Activated CD4-positive, alpha-beta T cell treated with anti-CD3 and anti-CD28 coated beads for 36 hours (primary cell): ENCODE measurements around the gene CLSTN2. TPM values are rescaled to one million over a fixed set of nuclear protein-coding genes. Genes with fewer than 3 reads are reported as not detected.

Source experiments
- ATAC-seq: fragments of 200-7000 bp; cut with Tn5 transposase; one replicate; pipeline ENCODE4 v1.10.0; 2021; ENCODE audit warnings: mild to moderate bottlenecking, moderate library complexity
- CTCF ChIA-PET: fragments of 350-600 bp; sonication (Branson Sonifier 250); formaldehyde crosslinking; loops from one replicate; lab custom pipeline; 2021; ENCODE audit warnings: antibody characterized with exemption; lab: Charles Lee
- POLR2A ChIA-PET: fragments of 350-600 bp; sonication (Branson Sonifier 250); formaldehyde crosslinking; loops from one replicate; lab custom pipeline; 2021; ENCODE audit warnings: antibody characterized with exemption, inconsistent platforms; lab: Charles Lee
- DNase-seq: peaks from one replicate; pipeline ENCODE4 v3.0.0-alpha.2; 2020
- H3K27ac Mint-ChIP-seq: one replicate; pipeline ENCODE4 v1.8.0; 2021; ENCODE audit warnings: mixed read lengths
- H3K27me3 Mint-ChIP-seq: one replicate; pipeline ENCODE4 v1.8.0; 2021; ENCODE audit warnings: mixed read lengths
- H3K36me3 Mint-ChIP-seq: one replicate; pipeline ENCODE4 v1.8.0; 2021; ENCODE audit warnings: low read depth, mixed read lengths
- H3K4me1 Mint-ChIP-seq: one replicate; pipeline ENCODE4 v1.8.0; 2021; ENCODE audit warnings: mixed read lengths
- H3K4me3 Mint-ChIP-seq: one replicate; pipeline ENCODE4 v1.8.0; 2021; ENCODE audit warnings: mild to moderate bottlenecking, moderate library complexity, mixed read lengths
- H3K9me3 Mint-ChIP-seq: one replicate; pipeline ENCODE4 v1.8.0; 2021; ENCODE audit warnings: low read depth, mixed read lengths
- intact Hi-C, 2 experiments: fragments of 100-400 bp; cut with DNase I in 1 of 2; cut with micrococcal nuclease in 1 of 2; formaldehyde crosslinking; loops; one replicate each; pipeline versions ENCODE4 v1.14.2 to v1.15.1; 2022 to 2024; cut with DNase I, micrococcal nuclease
- total RNA-seq, 2 experiments: library from RNA; stranded (reverse); gene quantifications; one replicate each; pipeline ENCODE4 v1.2.3, GENCODE V29; 2021

CLSTN2 gene
- total RNA-seq, 2 experiments from 2014 or later, result not detected

- intact Hi-C loops, result no loop called here
- DNase-seq (no peak), ATAC-seq (no peak)
- ChIA-PET CTCF (no interaction called here), POLR2A (no interaction called here)
- Mint-ChIP-seq H3K27ac (no peak overlapping the region), H3K4me3 (no peak overlapping the region), H3K36me3 (no peaks in the 10 kb centered on the region), H3K27me3 (peaks cover 7% of the 10 kb centered on the region), H3K4me1 (no peaks in the 10 kb centered on the region), H3K9me3 (no peaks in the 10 kb centered on the region)
Measured at GRCh38 chr3:140276703-140277102, 341.7 kb downstream of the CLSTN2 start.

GRCh38 chr3:140277886-140278285, 342.9 kb downstream of the CLSTN2 start:
- Mint-ChIP-seq H3K9me3 (no peaks in the 10 kb centered on the region), H3K36me3 (no peaks in the 10 kb centered on the region), H3K4me3 (no peak overlapping the region), H3K27ac (no peak overlapping the region), H3K27me3 (peaks cover 6% of the 10 kb centered on the region), H3K4me1 (no peaks in the 10 kb centered on the region)
- no peak for ATAC-seq
- ChIA-PET CTCF (no interaction called here), POLR2A (no interaction called here)
- intact Hi-C loops, result no loop called here
- DNase-seq, result no peak

GRCh38 chr3:140284372-140284771, 349.4 kb downstream of the CLSTN2 start:
- ChIA-PET CTCF (no interaction called here), POLR2A (no interaction called here)
- intact Hi-C loops, result no loop called here
- Mint-ChIP-seq H3K4me1 (no peaks in the 10 kb centered on the region), H3K27me3 (peaks cover 7% of the 10 kb centered on the region), H3K36me3 (no peaks in the 10 kb centered on the region), H3K27ac (no peak overlapping the region), H3K4me3 (no peak overlapping the region), H3K9me3 (no peaks in the 10 kb centered on the region)
- ATAC-seq (no peak), DNase-seq (no peak)

- no peak for DNase-seq
- Mint-ChIP-seq H3K27me3 (peaks cover 4% of the 10 kb centered on the region), H3K36me3 (no peaks in the 10 kb centered on the region), H3K4me1 (no peaks in the 10 kb centered on the region), H3K27ac (no peak overlapping the region), H3K4me3 (no peak overlapping the region), H3K9me3 (no peaks in the 10 kb centered on the region)
- CTCF ChIA-PET, result interaction anchor here (0.6 kb wide), 1 partner anchor 75 kb away, joined by 3 read pairs; no protein-coding TSS in a partner anchor
- ATAC-seq, result no peak
- intact Hi-C loops, result no loop called here
- POLR2A ChIA-PET, result no interaction called here
Measured at GRCh38 chr3:140285380-140285779, 350.4 kb downstream of the CLSTN2 start.

GRCh38 chr3:140288595-140288994, 353.6 kb downstream of the CLSTN2 start:
- Mint-ChIP-seq H3K27ac (no peak overlapping the region), H3K4me1 (no peaks in the 10 kb centered on the region), H3K9me3 (no peaks in the 10 kb centered on the region), H3K27me3 (peaks cover 11% of the 10 kb centered on the region), H3K36me3 (no peaks in the 10 kb centered on the region), H3K4me3 (no peak overlapping the region)
- no peak for DNase-seq
- ChIA-PET CTCF (interaction anchor here (0.7 to 1.7 kb wide), 2 partner anchors 9 to 339 kb away, joined by 3 to 5 read pairs; no protein-coding TSS in a partner anchor), POLR2A (no interaction called here)
- ATAC-seq, result no peak
- intact Hi-C loops, result no loop called here

GRCh38 chr3:140290105-140290504, 355.1 kb downstream of the CLSTN2 start:
- no peak for DNase-seq
- H3K4me3 Mint-ChIP-seq, result no peak overlapping the region
- CTCF ChIA-PET, result no interaction called here
- intact Hi-C loops, result no loop called here
- H3K4me1 Mint-ChIP-seq, result no peaks in the 10 kb centered on the region
- no peak for ATAC-seq
- no peak overlapping the region for H3K27ac Mint-ChIP-seq
- no peaks in the 10 kb centered on the region for H3K9me3 Mint-ChIP-seq
- no peaks in the 10 kb centered on the region for H3K36me3 Mint-ChIP-seq
- peaks cover 11% of the 10 kb centered on the region for H3K27me3 Mint-ChIP-seq
- POLR2A ChIA-PET, result no interaction called here

- intact Hi-C loops, result no loop called here
- H3K36me3 Mint-ChIP-seq, result no peaks in the 10 kb centered on the region
- no peak overlapping the region for H3K4me3 Mint-ChIP-seq
- H3K27me3 Mint-ChIP-seq, result peaks cover 9% of the 10 kb centered on the region
- CTCF ChIA-PET, result no interaction called here
- POLR2A ChIA-PET, result no interaction called here
- H3K27ac Mint-ChIP-seq, result no peak overlapping the region
- DNase-seq (no peak), ATAC-seq (no peak)
- H3K9me3 Mint-ChIP-seq, result no peaks in the 10 kb centered on the region
- no peaks in the 10 kb centered on the region for H3K4me1 Mint-ChIP-seq
Measured at GRCh38 chr3:140292170-140292569, 357.2 kb downstream of the CLSTN2 start.

GRCh38 chr3:140292684-140293083, 357.7 kb downstream of the CLSTN2 start:
- H3K27ac Mint-ChIP-seq, result no peak overlapping the region
- H3K9me3 Mint-ChIP-seq, result no peaks in the 10 kb centered on the region
- no peaks in the 10 kb centered on the region for H3K36me3 Mint-ChIP-seq
- H3K27me3 Mint-ChIP-seq, result peaks cover 9% of the 10 kb centered on the region
- CTCF ChIA-PET, result no interaction called here
- no peak for DNase-seq
- POLR2A ChIA-PET, result no interaction called here
- no peak for ATAC-seq
- intact Hi-C loops, result no loop called here
- H3K4me3 Mint-ChIP-seq, result no peak overlapping the region
- no peaks in the 10 kb centered on the region for H3K4me1 Mint-ChIP-seq

- no peak overlapping the region for H3K27ac Mint-ChIP-seq
- no peaks in the 10 kb centered on the region for H3K36me3 Mint-ChIP-seq
- H3K4me3 Mint-ChIP-seq, result no peak overlapping the region
- ATAC-seq (no peak), DNase-seq (no peak)
- POLR2A ChIA-PET, result no interaction called here
- no peaks in the 10 kb centered on the region for H3K4me1 Mint-ChIP-seq
- no peaks in the 10 kb centered on the region for H3K9me3 Mint-ChIP-seq
- peaks cover 7% of the 10 kb centered on the region for H3K27me3 Mint-ChIP-seq
- intact Hi-C loops, result no loop called here
- CTCF ChIA-PET, result interaction anchor here (0.8 kb wide), 1 partner anchor 29 kb away, joined by 3 read pairs; no protein-coding TSS in a partner anchor
Measured at GRCh38 chr3:140294058-140294457, 359.1 kb downstream of the CLSTN2 start.

GRCh38 chr3:140296796-140297352, 361.9 kb downstream of the CLSTN2 start:
- Mint-ChIP-seq H3K36me3 (no peaks in the 10 kb centered on the region), H3K27ac (no peak overlapping the region), H3K4me1 (no peaks in the 10 kb centered on the region), H3K4me3 (no peak overlapping the region), H3K9me3 (no peaks in the 10 kb centered on the region), H3K27me3 (peaks cover 5% of the 10 kb centered on the region)
- no peak for DNase-seq
- intact Hi-C loops, result no loop called here
- ChIA-PET CTCF (no interaction called here), POLR2A (no interaction called here)
- no peak for ATAC-seq

GRCh38 chr3:140298043-140298442, 363.1 kb downstream of the CLSTN2 start:
- ChIA-PET POLR2A (no interaction called here), CTCF (no interaction called here)
- Mint-ChIP-seq H3K27me3 (peaks cover 2% of the 10 kb centered on the region), H3K27ac (no peak overlapping the region), H3K4me1 (no peaks in the 10 kb centered on the region), H3K36me3 (no peaks in the 10 kb centered on the region), H3K4me3 (no peak overlapping the region), H3K9me3 (no peaks in the 10 kb centered on the region)
- no peak for DNase-seq
- ATAC-seq, result no peak
- intact Hi-C loops, result no loop called here

- ATAC-seq, result no peak
- CTCF ChIA-PET, result interaction anchor here (0.6 kb wide), 1 partner anchor 568 kb away, joined by 3 read pairs; no protein-coding TSS in a partner anchor
- H3K9me3 Mint-ChIP-seq, result no peaks in the 10 kb centered on the region
- no peak overlapping the region for H3K4me3 Mint-ChIP-seq
- H3K27ac Mint-ChIP-seq, result no peak overlapping the region
- DNase-seq, result no peak
- peaks cover under 1% of the 10 kb centered on the region for H3K4me1 Mint-ChIP-seq
- H3K36me3 Mint-ChIP-seq, result no peaks in the 10 kb centered on the region
- H3K27me3 Mint-ChIP-seq, result no peaks in the 10 kb centered on the region
- POLR2A ChIA-PET, result no interaction called here
- intact Hi-C loops, result no loop called here
Measured at GRCh38 chr3:140298569-140299070, 363.6 kb downstream of the CLSTN2 start.
